Measurements from ENCODE around the gene RXRB.
A peak's percentile ranks its signal among the peaks of the same experiment; 100 is the strongest.

RXRB gene

DNA sequence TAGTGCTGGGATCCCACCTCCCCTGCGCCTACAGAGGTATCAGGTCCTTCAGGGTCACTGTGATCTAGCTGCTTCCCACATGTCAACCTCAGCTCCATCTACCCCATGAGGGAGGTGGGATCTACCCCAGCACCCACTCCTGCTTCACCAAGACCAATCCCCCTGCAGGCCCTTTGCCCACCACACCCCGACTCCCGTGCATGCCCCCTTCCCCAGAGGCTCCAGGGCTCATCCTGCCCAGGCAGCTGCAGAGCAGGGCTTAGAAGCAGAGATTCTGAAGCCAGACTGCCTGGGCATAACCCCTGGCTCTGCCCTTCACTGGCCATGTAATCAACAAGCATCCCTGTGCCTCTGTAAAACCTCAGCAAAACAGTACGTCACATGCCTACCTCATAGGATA, 25.7 kb downstream of the RXRB start:
- no peak for DNase-seq

DNA sequence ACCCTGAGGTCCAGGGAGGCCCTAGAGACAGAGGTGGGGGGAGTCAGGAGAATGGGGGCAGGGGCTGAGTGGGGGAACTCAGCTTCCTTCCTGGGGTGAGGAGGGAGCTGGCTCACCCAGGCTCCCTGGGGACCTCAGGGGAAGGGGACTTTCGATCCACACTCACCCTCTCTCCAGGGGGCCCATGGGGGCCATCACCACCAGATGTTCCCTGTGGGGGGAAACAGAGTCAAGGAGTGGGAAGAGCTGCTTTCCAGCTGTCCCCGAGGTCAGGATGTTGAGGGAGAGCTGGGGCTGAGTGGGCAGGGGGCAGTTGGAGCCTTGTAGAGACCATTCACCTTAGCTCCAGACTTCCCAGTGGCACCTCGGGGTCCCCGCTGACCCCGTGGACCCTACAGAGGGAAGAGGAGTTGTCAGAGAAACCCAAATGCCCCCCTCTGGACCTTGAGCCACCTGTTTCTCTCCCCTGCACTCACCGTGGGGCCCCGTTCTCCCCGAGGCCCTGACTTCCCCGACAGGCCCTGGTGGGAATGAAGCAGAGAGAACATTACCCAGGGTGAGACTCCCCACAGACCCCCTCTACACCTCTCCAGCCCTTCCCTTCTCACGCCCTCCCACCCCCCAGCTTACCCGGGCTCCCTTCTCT, 26.8 kb downstream of the RXRB start:
- no peak for DNase-seq

DNA sequence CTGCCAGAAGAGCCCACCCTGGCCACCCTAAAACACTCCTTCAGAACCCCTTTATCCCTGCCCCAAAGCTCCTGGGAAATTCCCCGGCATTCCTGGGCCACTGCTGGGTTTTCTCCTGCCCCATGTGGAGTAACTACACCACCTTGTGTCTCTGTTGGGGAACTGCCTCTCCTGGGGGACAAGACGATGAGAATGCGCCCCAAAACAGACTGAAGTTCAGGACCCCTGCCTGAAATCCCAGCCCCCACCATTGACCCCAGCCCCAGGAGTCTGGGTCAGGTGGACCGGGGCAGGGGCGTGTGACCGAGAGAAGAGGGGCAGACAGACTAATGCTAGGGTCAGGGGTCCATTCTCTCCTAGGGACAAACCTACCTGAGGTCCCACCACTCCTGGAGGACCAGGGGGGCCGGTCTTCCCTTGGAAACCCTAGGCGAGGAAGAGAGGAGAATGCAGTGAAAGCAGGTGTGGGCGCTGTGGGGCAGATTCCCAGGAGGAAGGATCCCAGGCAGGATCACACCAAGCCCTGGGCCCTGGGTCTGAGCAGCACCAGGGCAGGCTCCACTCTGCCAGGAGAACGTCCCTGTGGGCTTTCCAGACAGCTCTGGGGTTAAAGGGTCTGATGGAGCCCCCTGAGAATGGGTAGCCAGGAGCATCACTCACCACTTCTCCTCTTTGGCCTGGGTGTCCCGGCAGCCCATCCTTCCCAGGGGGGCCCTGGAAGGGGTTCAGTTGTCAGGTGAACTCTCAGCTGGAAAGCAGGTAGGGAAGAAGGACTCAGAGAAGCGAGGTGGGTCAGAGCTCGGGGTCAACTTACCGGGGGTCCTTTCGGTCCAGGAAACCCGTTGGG, 27.6 kb downstream of the RXRB start:
- no peak for DNase-seq

DNA sequence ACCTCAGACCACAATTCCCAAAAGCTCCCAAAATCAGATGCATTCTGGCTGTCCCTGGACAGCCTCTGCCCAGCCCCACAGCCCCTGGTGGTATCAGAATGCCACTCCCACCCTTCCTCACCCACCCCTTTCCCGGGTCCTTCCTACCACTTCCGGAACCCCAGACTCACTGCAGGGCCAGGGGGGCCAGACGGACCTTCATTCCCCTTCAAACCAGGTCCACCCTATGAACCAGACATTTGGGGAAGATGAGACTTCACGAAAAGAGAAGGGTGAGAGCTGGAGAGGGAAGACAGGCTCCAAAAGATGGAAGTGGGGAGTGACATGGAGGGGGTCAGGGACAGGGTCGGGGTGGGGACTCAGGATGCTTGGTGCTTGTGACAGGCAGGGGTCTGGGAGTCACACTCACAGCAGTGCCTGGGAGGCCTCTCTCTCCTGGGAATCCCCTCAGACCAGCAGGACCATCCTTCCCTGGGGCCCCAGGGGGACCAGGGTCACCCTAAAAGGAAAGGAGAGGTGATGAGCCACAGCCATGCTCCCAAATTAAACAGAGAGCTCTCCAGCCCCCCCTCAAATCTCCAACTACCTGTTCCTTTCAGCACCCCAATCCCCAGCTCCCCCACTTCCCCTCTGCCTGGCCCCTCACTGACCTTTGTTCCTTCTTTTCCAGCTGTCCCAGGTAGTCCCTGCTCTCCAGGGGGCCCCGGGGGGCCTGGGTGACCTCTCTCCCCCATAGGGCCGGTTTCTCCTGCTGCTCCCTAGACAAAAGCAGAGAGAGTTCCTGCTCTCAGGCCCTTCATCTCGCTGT, 28.4 kb downstream of the RXRB start:
- DNase-seq, result no peak

DNA sequence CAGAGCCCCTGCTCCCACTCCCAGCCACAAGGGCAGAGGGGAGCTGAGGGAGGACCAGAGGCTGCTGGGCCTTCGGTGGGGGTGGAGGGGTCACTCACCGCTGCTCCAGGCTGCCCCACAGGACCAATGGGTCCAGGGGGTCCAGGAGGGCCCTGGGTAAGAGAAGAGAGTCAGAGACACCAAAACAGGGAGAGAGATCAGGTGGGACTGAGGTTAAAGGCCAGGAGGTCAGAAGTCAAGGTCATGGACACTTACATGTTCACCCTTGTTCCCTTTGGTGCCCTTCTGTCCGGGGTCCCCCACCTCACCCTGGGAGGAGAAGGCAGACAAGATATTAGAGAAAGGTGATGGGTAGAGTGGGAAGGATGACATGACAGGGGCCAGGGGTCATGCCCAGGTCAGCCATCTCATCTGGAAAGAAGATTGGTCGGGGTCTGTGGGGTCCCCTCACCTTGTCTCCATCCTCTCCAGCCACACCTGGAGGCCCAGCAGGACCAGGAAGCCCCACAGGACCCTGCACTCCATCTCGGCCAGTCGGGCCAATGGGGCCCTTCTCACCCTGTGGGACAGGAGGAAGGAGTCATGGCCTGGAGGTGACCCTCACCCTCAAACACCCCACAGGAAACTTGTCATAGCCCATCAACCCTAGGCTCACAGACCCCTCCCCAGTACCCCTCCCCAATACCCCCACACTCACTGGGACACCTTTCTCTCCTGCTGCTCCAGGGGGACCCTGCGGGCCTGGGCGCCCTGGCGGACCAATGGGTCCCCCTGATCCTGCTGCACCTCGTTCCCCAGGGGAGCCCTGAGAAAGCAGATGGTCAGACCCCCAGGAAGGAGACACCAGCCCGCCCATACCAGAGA, 29.2 kb downstream of the RXRB start:
- DNase-seq, result no peak

DNA sequence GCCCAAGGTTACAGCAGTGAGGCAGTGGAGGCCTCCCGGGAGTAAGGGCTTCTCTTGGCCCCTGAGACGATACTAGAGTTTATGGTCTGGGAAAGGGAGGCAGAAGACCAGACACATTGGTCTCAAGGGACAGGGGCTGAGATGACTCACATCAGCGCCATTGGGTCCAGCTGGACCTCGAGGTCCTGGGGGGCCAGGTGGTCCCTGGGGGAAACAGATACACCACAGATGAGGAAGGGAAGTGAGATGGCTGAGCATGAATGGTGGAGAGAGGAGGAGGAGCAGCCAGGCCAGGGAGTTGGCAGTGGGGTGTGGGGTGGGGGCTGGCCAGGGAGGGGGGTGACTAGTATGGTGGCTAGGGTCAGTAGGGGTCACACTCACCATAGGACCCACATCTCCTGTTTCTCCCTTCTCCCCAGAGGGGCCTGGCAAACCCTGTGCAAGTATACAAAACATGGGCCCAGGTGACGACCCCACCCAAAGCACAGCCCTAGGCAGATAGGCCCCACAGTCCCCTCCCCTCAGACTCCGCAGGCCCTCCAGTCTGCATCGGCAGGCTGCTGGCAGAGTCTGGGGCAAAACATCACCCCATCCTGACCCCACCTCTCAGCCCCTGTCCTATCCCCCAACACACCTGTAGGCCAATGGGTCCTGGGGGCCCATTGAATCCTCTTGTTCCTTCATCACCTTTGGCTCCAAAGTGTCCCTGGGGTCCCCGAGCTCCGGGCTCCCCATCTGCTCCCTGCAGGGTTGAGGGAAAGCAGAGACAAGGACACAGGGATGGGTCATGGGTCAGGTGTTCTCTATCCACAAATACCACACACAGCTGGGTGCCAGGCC, 30.1 kb downstream of the RXRB start:
- DNase-seq, result no peak

DNA sequence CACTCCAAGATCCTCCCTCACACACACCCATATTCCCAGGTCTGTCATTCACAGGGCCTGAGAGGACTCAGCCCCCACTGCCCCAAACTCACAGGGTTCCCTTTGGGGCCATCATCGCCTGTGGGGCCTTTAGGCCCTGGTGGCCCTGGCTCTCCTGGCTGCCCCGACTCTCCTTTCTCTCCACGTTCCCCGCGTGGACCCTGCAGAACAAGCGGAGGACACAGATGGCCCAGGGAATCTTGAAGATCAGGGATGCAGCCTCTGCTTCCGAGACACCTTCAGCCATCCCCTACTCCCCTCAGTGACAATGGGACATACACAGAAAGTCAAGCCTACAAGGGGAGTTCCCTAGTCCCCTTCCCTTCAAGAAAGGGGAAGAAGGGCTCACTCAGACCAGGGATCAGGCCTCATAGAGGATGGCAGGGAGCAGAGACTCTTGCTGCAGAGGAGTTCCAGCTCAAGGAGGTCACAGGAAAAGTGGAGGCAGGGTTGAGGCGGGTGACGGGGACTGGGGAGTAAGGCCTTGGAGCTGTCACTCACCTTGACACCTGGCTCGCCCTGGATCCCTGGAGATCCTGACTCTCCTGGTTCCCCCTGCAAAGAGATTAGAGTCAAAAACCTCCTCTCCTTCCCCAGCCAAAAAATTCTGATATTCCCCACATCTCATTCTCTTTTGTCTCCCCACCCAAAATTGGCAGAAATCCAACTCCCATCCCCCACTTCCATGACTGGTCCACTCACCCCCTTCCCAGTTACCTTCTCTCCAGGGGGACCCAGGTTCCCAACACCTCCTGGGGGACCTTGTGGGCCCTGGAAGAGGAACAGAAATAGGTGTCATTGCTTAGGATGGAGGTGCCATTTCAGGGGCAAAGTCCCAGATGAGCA, 30.9 kb downstream of the RXRB start:
- no peak for DNase-seq

DNA sequence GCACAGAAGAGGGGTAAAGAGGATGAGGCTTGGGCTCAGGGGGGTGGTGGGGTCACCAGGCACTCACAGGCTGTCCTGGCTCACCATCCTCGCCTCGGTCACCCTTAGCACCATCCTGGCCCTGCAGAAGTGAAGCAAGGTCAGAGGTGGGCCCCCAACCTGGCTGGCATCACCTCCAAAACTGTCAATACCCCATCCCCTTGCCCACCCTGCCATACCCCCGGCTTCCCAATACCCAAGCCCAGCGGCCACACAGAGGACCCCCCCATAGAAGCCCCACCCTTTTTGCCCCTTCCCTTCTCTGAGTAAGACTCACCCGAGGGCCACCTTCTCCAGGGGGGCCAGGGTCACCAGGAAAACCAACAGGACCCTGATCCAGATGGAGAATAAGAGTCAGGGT, 31.8 kb downstream of the RXRB start:
- DNase-seq, result no peak

DNA sequence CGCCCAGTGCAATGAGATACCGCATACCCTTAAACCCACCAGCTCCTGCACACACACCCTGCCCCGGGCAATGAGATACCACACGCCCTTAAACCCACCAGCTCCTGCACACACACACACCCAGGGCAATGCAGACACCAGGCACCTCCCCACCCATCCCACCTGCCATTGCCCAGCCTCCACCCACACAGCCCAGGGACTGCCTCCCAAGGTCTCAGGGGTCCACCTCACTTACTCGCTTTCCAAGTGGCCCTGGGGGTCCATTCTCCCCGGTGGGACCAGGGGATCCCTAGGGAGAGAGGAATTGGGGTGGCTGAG, 32.2 kb downstream of the RXRB start:
- no peak for DNase-seq

DNA sequence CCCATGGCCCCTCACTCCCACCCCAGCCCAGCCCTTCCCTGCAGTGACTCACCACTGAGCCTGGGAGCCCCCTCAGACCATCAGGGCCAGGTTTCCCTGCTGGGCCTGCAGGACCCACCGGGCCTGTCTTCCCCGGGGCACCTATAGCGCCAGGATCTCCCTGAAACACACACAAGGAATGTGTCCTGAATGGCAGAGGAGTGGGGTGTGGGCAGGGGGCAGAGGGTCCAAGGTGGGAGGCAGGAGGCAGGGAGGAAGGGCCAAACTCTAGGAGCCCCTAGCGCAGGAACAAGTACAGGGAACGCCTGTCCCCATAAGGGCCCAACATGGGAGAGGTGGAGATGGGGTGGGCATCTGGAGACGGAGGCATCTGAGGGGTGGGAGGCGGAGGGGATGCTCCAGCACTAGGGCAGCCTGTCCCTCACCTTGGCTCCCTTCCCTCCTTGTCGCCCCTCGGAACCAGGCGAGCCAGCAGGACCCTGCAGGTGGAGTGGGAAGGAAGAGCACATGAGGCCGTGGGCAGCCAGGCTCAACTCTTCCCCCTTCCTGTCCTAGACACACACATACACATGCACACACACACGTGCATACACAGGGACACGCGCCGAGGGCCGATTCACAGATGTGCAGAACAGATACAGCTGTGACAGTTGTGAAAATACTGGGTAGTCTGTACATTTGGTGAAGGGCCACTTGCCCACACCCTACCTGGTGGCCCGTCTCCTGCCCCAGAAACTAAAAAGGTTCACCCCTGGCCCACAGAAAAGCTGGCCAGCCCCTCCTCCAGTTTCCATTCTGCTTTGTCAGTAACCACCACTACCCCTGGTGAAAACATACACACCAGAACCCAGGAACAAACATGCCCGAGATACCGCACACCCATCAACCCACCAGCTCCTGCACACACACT, 32.8 kb downstream of the RXRB start:
- no peak for DNase-seq

DNA sequence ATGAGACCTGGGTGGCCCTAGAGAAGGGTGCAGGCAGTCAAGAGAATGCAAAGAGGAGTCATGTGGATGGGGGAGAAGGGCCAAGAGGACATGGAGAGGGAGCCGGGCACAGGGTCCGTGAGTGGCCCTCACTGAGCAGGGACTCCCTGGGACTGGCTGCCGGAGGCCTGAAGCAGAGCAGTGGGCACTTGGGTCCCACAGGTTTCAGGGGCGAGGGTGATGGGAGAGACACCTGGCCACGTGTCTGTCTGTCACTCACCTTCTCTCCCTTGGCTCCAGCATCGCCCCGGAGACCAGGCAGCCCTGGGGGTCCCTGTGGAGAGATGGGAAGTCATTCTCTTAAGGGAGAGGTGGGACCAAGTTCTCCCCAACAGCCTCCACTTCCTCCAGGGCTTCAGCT, 33.7 kb downstream of the RXRB start:
- no peak for DNase-seq

DNA sequence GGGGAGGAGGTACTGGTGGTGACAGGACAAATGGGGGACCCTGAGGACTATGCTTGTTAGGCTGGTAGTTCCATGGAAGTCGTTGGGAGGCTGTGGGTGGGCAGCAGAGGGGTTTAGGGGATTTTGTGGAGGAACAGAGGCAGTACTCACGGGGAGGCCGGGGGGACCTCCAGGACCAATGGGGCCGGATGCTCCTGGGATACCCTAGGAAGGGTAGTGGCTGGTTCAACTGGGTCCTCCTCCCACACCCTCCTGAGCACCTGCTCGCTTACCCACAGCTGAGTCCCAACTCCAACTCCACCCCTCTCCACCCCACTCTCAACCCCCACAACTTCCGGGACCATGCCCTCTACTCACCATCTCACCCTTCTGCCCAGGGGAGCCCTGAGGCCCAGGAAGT, 34.1 kb downstream of the RXRB start:
- DNase-seq, result no peak

DNA sequence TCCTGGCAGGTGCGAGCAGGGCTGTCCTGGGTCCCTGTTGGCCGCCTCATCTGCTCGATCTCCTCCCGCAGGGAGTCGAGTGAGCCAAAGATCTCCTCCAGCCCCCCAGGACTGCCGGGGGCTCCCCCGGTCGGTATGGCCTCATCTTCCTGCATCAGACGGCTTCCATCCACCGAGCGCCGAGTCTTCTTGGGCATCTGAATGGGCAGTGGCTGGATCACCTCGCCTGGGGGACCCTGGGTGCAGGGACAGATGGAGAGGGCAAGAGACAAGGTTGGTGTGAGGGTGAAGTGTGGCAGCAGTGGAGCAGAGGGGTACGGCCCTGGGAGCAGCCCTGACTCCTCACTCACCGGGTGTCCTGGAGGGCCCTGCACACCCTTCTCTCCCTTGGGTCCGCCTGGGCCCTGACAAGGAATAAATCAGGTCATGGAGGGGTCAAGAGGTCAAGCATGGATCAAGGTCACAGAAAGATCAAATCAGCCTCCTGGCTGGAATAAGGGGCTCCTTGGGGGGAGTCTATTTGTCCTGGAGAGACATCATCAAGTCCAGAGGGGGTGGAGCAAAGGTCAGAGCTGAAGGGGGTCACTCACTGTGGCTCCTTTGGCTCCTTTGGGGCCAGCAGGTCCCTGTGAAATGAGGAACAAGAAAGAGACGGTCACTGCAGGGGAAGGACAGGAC, 34.7 kb downstream of the RXRB start:
- no peak for DNase-seq

DNA sequence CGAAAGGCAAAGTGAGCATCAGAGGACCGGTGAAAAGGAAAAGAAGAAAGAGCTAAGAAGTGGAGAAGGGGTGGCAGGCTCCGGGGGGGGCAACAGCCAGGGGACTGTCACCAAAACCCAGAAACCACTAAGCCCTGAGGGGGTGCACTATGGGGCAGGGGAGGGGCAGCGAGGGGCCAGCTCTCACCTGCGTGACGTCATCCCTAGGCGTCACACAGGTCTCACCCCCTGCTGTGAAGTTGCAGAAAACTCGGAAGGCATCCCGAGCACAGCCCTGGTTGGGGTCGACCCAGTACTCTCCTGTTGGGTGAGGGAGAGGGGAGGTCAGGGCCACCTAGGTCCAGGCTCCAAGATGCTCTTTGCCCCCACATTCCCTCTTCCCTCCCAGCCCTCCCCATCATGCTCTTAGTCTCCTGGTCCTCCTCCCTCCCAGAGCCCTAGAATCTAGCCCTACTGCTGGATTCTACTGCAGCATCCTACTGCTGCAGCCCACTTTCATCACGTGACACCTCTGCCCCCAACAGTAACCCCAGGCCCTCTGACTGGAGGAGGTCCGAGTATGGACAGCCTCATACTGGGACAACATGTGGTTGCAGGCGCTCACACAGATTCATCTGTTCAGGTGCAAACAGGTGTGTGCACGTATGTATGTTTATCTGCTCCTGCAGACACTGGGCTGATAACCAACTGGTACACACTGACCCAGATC, 35.6 kb downstream of the RXRB start:
- DNase-seq, result no peak

DNA sequence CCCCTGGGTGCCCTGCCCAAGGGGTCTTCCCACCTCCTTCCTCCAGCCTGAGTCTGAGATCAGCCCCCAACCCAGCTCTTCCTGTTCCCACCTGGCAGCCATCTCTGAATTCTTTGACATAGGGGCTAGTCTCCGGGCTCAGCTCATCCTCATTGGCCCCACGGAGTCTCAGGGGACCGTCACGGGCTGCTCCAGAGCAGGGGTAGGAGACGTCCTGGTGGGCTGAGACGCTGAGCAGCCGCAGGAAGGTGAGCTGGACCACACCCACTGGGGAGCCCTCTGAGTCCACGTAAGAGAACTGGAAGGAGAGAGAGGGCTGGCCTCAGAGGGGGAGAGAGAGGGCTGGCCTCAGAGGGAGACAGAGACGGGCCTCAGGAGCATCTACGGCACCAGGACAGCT, 36.3 kb downstream of the RXRB start:
- DNase-seq, result no peak

DNA sequence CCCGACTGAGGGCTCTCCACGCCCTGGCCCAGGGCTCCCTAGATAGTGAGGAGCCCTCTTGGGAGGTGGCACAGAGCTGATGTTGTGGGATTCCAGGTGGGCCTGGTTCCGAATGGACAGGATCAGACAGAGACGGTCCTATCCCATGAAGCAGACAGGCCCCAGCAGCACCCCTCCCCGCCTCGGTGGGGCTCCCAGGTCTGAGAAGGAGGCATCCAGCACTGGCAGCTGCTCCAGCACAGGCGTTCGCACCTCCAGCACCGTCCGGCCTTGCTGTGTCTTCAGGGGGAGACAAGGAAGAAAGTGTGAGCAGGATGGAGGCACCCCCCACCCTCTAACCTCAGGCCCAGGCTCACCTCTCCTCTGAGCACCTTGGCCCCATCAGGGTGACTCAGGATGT, 36.9 kb downstream of the RXRB start:
- DNase-seq, result no peak

DNA sequence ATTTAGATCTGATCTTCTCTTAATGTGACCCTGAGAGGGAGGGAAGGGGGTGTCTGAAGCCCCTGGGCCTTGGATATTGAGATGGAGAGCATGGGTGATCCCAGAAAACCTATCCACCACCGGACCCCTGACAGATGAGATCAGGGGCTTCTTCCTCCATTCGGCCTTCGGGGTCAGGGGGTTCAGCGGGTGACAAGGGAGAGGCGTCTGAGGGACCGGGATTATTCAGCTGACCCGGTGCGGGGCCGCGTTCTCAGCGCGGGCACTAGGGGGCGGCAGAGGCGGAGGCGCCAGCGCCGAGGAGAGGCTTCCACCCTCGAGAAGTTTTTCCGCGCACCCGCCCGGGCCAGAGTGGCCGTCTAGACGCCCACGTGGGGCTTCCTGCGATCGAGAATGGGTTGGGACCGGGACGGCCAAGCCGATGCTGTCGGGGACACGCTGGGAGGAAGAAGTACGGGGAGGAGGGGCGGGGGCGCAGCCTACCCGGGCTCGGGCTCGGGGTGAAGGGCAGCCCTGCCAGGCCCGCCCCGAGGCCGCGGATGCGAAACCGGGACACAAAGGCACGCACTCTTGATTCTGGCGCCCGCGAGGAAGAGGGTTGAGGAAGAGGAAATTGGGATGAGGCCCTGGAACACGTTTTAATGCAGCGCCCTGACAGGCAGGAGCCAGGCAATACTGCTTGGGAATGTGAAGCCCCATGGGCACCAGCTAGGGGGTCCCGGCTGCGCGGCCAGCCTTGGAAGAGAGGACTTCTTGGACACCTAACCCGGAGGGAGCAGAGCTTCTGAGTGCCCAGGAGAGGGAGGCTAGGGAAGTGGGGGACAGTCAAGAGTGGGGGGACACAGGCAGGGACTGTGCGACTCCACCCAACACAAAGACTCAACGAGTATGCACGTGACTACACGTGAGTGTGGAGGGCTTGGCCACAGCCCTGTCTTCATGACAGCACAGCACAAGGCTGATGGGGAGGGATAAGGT, 38.8 kb downstream of the RXRB start:
- DNase-seq, result peak; percentile 70

Measured in activated gamma-delta T cell (primary cell).